Duodenal mucosa (tissue), 2 donors: ENCODE measurements around the gene FRYL.

ENCODE experiments used
- H3K27ac ChIP-seq: one replicate; pipeline ENCODE4 v1.7.0; 2013; ENCODE audit warnings: low read depth, low read length
- H3K27me3 ChIP-seq, 2 donors: one replicate each; pipeline ENCODE4 v1.7.0; 2013; ENCODE audit warnings: low read length in 2 of 2, control low read depth in 1 of 2; ENCODE audit not compliant: insufficient read depth in 2 of 2, control insufficient read depth in 1 of 2
- H3K36me3 ChIP-seq, 2 donors: one replicate each; pipeline ENCODE4 v1.7.0; 2013; ENCODE audit warnings: low read length in 2 of 2, control low read depth in 1 of 2; ENCODE audit not compliant: insufficient read depth in 2 of 2, control insufficient read depth in 1 of 2
- H3K4me1 ChIP-seq, 2 donors: one replicate each; pipeline ENCODE4 v1.7.0; 2013; ENCODE audit warnings: low read length in 2 of 2, control low read depth in 1 of 2; ENCODE audit not compliant: insufficient read depth in 2 of 2, control insufficient read depth in 1 of 2
- H3K4me3 ChIP-seq, 2 donors: one replicate each; pipeline ENCODE4 v1.7.0; 2013; ENCODE audit warnings: low read length in 2 of 2, low read depth in 1 of 2
- H3K9ac ChIP-seq, 2 donors: one replicate each; pipeline ENCODE4 v1.7.0; 2013; ENCODE audit warnings: low read length in 2 of 2, low read depth in 1 of 2
- H3K9me3 ChIP-seq, 2 donors: one replicate each; pipeline ENCODE4 v1.7.0; 2013; ENCODE audit warnings: low read length in 2 of 2, control low read depth in 1 of 2; ENCODE audit not compliant: control insufficient read depth in 1 of 2

The FRYL gene

GRCh38 chr4:48554606-48555005, 225.5 kb downstream of the FRYL start:
- no peak overlapping the region for H3K4me3 ChIP-seq
- no peaks in the 10 kb centered on the region for H3K4me1 ChIP-seq
- H3K9me3 ChIP-seq = peaks cover 0 to 2% of the 10 kb centered on the region in 2 donors
- H3K27ac ChIP-seq = no peak overlapping the region
- no peaks in the 10 kb centered on the region for H3K27me3 ChIP-seq
- peaks cover 22 to 80% of the 10 kb centered on the region in 2 donors for H3K36me3 ChIP-seq
- no peak overlapping the region for H3K9ac ChIP-seq

- H3K9ac ChIP-seq = no peak overlapping the region
- H3K36me3 ChIP-seq = peaks cover 24 to 83% of the 10 kb centered on the region in 2 donors
- H3K4me1 ChIP-seq = no peaks in the 10 kb centered on the region
- H3K9me3 ChIP-seq = peaks cover 0 to 2% of the 10 kb centered on the region in 2 donors
- no peaks in the 10 kb centered on the region for H3K27me3 ChIP-seq
- H3K27ac ChIP-seq = no peak overlapping the region
- no peak overlapping the region for H3K4me3 ChIP-seq
These were observed 226.4 kb downstream of the FRYL start for GRCh38 chr4:48553720-48554119.

GRCh38 chr4:48546336-48546735, 233.7 kb downstream of the FRYL start:
- no peak overlapping the region for H3K9ac ChIP-seq
- H3K36me3 ChIP-seq = peaks cover 49 to 86% of the 10 kb centered on the region in 2 donors
- H3K27me3 ChIP-seq = no peaks in the 10 kb centered on the region
- no peaks in the 10 kb centered on the region for H3K4me1 ChIP-seq
- no peaks in the 10 kb centered on the region for H3K9me3 ChIP-seq
- H3K27ac ChIP-seq = no peak overlapping the region
- H3K4me3 ChIP-seq = no peak overlapping the region

- peaks cover 40 to 78% of the 10 kb centered on the region in 2 donors for H3K36me3 ChIP-seq
- no peaks in the 10 kb centered on the region for H3K9me3 ChIP-seq
- H3K4me1 ChIP-seq = no peaks in the 10 kb centered on the region
- no peak overlapping the region for H3K4me3 ChIP-seq
- H3K9ac ChIP-seq = no peak overlapping the region
- no peaks in the 10 kb centered on the region for H3K27me3 ChIP-seq
- H3K27ac ChIP-seq = no peak overlapping the region
These were observed 236.3 kb downstream of the FRYL start for GRCh38 chr4:48543796-48544195.

GRCh38 chr4:48542888-48543287, 237.2 kb downstream of the FRYL start:
- no peak overlapping the region for H3K27ac ChIP-seq
- no peaks in the 10 kb centered on the region for H3K9me3 ChIP-seq
- H3K9ac ChIP-seq = no peak overlapping the region
- H3K36me3 ChIP-seq = peaks cover 38 to 68% of the 10 kb centered on the region in 2 donors
- no peaks in the 10 kb centered on the region for H3K4me1 ChIP-seq
- H3K27me3 ChIP-seq = no peaks in the 10 kb centered on the region
- no peak overlapping the region for H3K4me3 ChIP-seq

GRCh38 chr4:48539597-48539996, 240.5 kb downstream of the FRYL start:
- Histone ChIP-seq H3K27ac (no peak overlapping the region), H3K36me3 (peaks cover 28 to 59% of the 10 kb centered on the region in 2 donors), H3K9me3 (no peaks in the 10 kb centered on the region), H3K4me3 (no peak overlapping the region), H3K27me3 (no peaks in the 10 kb centered on the region), H3K4me1 (no peaks in the 10 kb centered on the region), H3K9ac (no peak overlapping the region)

- Histone ChIP-seq H3K27ac (no peak overlapping the region), H3K4me1 (no peaks in the 10 kb centered on the region), H3K36me3 (peaks cover 25 to 59% of the 10 kb centered on the region in 2 donors)
These were observed 241.7 kb downstream of the FRYL start for GRCh38 chr4:48538358-48538757.

GRCh38 chr4:48526406-48526805, 253.7 kb downstream of the FRYL start:
- Histone ChIP-seq H3K4me3 (no peak overlapping the region), H3K9ac (no peak overlapping the region), H3K27ac (no peak overlapping the region), H3K4me1 (no peaks in the 10 kb centered on the region), H3K9me3 (no peaks in the 10 kb centered on the region), H3K27me3 (no peaks in the 10 kb centered on the region), H3K36me3 (peaks cover 53 to 77% of the 10 kb centered on the region in 2 donors)

More at GRCh38 chr4:48538358-48538757, 241.7 kb downstream of the FRYL start:
- Histone ChIP-seq H3K27me3 (no peaks in the 10 kb centered on the region), H3K4me3 (no peak overlapping the region), H3K9me3 (no peaks in the 10 kb centered on the region), H3K9ac (no peak overlapping the region)

GRCh38 chr4:48518143-48518542, 261.9 kb downstream of the FRYL start:
- Histone ChIP-seq H3K9ac (no peak overlapping the region), H3K36me3 (peaks cover 60 to 76% of the 10 kb centered on the region in 2 donors), H3K27ac (no peak overlapping the region), H3K4me1 (no peaks in the 10 kb centered on the region), H3K27me3 (no peaks in the 10 kb centered on the region), H3K9me3 (no peaks in the 10 kb centered on the region), H3K4me3 (no peak overlapping the region)

GRCh38 chr4:48509543-48509942, 270.5 kb downstream of the FRYL start:
- H3K27me3 ChIP-seq = no peaks in the 10 kb centered on the region
- H3K9ac ChIP-seq = no peak overlapping the region
- H3K36me3 ChIP-seq = peaks cover 47 to 78% of the 10 kb centered on the region in 2 donors
- no peaks in the 10 kb centered on the region for H3K9me3 ChIP-seq
- no peaks in the 10 kb centered on the region for H3K4me1 ChIP-seq
- no peak overlapping the region for H3K4me3 ChIP-seq
- no peak overlapping the region for H3K27ac ChIP-seq

- H3K27ac ChIP-seq = no peak overlapping the region
- peaks cover 26 to 60% of the 10 kb centered on the region in 2 donors for H3K36me3 ChIP-seq
- no peak overlapping the region for H3K4me3 ChIP-seq
- no peaks in the 10 kb centered on the region for H3K27me3 ChIP-seq
- no peaks in the 10 kb centered on the region for H3K9me3 ChIP-seq
- no peaks in the 10 kb centered on the region for H3K4me1 ChIP-seq
- no peak overlapping the region for H3K9ac ChIP-seq
These were observed 273.4 kb downstream of the FRYL start for GRCh38 chr4:48506716-48507115.
